ENCODE measurements around the gene RTN3. TPM values are rescaled to one million over a fixed set of nuclear protein-coding genes. Genes with fewer than 3 reads are reported as not detected.

Gene RTN3
- total and polyA plus RNA-seq, 9 of the 15 experiments (the other 6 are each of a cell fraction or from before 2014, with no cell fraction given) = 41.6 to 169 (median 93.5) TPM

GRCh38 chr11:63681321-63682065, at the start of gene RTN3 (continued):
- TF ChIP-seq MGA (IDR thresholded peaks at IDR 0.05) = peak; percentile 46
- 0 out of 2 replicates have a peak, but pooled peaks have one; percentile 39 for TF ChIP-seq SRSF3 (IDR thresholded peaks at IDR 0.05; ENCODE audit: insufficient read depth, low read length)
- TF ChIP-seq CTCFL (IDR thresholded peaks at IDR 0.05; ENCODE audit: borderline replicate concordance, insufficient read depth, low read depth, low read length, poor library complexity, severe bottlenecking) = peak; percentile 78
- no peak for TF ChIP-seq CBX2 (IDR thresholded peaks at IDR 0.05; ENCODE audit: insufficient read depth, low read length, poor library complexity, severe bottlenecking)
- TF ChIP-seq BDP1 (IDR thresholded peaks at IDR 0.05; ENCODE audit: insufficient read depth, insufficient read length) = no peak
- TF ChIP-seq ZBTB9 (CRISPR knock-in tag; IDR thresholded peaks at IDR 0.05) = no peak
- no peak for TF ChIP-seq SRSF9 (IDR thresholded peaks at IDR 0.05; ENCODE audit: borderline replicate concordance, low read depth, low read length)

Data from K562 (cell line).